ENCODE measurements around the gene C9orf152. TPM values are rescaled to one million over a fixed set of nuclear protein-coding genes. Genes with fewer than 3 reads are reported as not detected.

The C9orf152 gene
- total RNA-seq, 1 donor from 2014 or later = not detected

DNA sequence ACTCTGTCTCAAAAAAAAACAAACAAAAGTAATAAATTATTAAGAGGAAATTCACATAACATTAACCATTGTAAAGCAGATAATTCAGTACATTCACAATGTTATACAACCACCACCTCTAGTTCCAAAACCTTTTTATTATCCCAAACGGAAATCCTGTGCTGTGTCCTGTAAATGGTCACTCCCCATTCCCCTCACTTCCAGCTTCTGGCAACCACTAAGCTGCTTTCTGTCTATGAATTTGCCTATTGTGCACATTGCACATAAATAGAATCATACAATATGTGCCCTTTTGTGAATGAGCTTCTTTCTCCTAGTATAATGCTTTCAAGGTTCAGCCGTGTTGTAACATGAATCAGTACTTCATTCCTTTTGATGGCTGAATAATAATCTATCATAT is 20.8 kb downstream of the C9orf152 start:
- Mint-ChIP-seq H3K27ac (no peak overlapping the region), H3K4me1 (ENCODE audit: low read depth) (peaks cover 2% of the 10 kb centered on the region), H3K36me3 (ENCODE audit: insufficient read depth) (no peaks in the 10 kb centered on the region), H3K27me3 (no peaks in the 10 kb centered on the region), H3K9me3 (ENCODE audit: low read depth) (no peaks in the 10 kb centered on the region), H3K4me3 (ENCODE audit: low read depth) (no peak overlapping the region)
- DNase-seq (ENCODE audit: low spot score, unreplicated experiment) = no peak
- TF ChIP-seq, protein P1, sequence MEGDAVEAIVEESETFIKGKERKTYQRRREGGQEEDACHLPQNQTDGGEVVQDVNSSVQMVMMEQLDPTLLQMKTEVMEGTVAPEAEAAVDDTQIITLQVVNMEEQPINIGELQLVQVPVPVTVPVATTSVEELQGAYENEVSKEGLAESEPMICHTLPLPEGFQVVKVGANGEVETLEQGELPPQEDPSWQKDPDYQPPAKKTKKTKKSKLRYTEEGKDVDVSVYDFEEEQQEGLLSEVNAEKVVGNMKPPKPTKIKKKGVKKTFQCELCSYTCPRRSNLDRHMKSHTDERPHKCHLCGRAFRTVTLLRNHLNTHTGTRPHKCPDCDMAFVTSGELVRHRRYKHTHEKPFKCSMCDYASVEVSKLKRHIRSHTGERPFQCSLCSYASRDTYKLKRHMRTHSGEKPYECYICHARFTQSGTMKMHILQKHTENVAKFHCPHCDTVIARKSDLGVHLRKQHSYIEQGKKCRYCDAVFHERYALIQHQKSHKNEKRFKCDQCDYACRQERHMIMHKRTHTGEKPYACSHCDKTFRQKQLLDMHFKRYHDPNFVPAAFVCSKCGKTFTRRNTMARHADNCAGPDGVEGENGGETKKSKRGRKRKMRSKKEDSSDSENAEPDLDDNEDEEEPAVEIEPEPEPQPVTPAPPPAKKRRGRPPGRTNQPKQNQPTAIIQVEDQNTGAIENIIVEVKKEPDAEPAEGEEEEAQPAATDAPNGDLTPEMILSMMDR (IDR thresholded peaks at IDR 0.05; ENCODE audit: unreplicated experiment) = no peak

DNA sequence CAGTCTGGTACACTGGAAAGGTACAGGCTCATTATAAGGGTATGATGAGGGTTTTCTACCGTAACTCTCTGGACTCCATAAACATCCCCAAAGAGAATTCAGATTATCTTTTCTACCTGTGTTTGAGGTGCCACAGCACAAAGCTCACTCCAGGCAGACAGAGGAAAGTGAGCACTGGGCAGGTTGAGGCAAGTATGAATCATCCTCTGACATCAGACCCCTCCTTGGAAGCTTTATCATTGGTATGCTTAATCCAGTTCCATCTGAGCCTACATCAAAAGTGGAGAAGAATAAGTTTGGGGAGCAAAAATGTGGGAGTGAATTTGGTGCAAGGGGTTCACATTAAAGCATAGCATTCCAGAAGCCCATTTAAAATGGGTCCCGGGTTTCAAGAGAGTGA is 21.7 kb downstream of the C9orf152 start:
- TF ChIP-seq, protein P1 (IDR thresholded peaks at IDR 0.05; ENCODE audit: unreplicated experiment) = no peak
- Mint-ChIP-seq H3K27me3 (no peaks in the 10 kb centered on the region), H3K36me3 (ENCODE audit: insufficient read depth) (no peaks in the 10 kb centered on the region), H3K4me1 (ENCODE audit: low read depth) (peaks cover 2% of the 10 kb centered on the region), H3K9me3 (ENCODE audit: low read depth) (no peaks in the 10 kb centered on the region), H3K27ac (no peak overlapping the region), H3K4me3 (ENCODE audit: low read depth) (no peak overlapping the region)
- no peak for DNase-seq (ENCODE audit: low spot score, unreplicated experiment)

DNA sequence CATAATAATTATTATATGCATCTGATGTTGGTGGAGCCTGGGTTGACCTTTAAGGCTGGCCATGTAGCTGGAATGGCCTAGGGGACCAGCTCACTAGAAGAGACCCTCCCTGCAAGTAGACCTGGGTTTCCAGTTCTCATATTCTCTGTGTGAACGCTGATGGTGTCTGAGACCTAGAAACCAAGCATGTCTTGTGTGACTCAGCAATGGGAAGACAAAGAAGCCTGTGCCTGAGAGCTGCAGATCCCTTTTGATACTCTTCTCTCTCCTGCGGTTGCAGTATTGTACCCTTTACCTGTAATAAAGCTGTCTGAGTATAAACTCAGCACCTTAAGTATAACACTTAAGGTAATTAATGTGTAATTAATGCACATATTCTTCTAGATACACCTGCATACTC is 22.2 kb downstream of the C9orf152 start:
- no peak overlapping the region for H3K27ac Mint-ChIP-seq
- peaks cover 2% of the 10 kb centered on the region for H3K4me1 Mint-ChIP-seq (ENCODE audit: low read depth)

DNA sequence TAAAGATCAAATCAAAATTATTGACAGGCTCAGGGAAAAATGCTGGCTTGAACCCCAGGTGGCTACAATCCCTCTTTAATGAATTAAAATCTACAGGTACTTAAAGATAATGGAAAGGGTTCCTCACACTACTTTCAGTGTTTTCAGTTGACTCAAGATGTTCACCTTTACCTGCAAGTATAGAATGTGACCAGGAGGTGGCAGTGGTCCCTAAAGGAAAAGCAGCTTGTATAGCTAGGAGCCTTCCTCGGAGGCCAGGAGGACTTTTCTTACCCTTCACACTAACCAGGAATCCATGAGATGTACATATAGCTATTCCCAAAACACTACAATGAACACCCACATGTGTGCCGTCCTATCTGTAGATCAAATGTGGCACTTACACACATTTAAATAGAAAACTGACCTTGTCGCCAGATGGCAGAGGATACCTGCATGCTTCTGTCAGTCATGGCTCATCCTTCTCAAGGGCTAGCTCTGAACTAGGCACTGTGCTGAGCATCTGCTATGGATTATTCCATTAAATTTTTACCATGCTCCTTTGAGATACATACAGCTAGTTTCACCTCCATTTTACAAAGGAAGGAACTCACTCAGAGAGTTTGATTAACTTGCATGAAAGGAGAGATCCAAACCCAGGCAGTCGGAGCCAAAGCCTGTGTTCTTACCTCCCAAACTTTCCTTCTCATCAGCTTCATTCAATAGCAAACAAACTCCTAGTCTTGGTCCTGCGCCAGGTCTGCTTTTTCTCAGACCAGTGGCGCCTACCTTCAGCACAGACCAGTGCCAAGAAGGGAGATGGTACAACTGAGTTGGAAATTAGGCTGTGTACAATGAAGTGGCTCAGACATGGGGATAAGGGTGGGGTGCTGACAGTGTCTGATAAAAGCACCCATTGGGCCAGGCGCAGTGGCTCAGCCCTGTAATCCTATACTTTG is 24.5 kb downstream of the C9orf152 start:
- H3K36me3 Mint-ChIP-seq (ENCODE audit: insufficient read depth) = no peaks in the 10 kb centered on the region
- H3K27ac Mint-ChIP-seq = no peak overlapping the region
- H3K9me3 Mint-ChIP-seq (ENCODE audit: low read depth) = peaks cover 6% of the 10 kb centered on the region
- no peak overlapping the region for H3K4me3 Mint-ChIP-seq (ENCODE audit: low read depth)
- H3K27me3 Mint-ChIP-seq = no peaks in the 10 kb centered on the region
- TF ChIP-seq, protein P1 (IDR thresholded peaks at IDR 0.05; ENCODE audit: unreplicated experiment) = peak; percentile 84
- peak; percentile 54 for DNase-seq (ENCODE audit: low spot score, unreplicated experiment)
- no peaks in the 10 kb centered on the region for H3K4me1 Mint-ChIP-seq (ENCODE audit: low read depth)

More for the DNA sequence above, 22.2 kb downstream of the C9orf152 start:
- Mint-ChIP-seq H3K27me3 (no peaks in the 10 kb centered on the region), H3K36me3 (ENCODE audit: insufficient read depth) (no peaks in the 10 kb centered on the region), H3K9me3 (ENCODE audit: low read depth) (peaks cover 3% of the 10 kb centered on the region), H3K4me3 (ENCODE audit: low read depth) (no peak overlapping the region)
- no peak for DNase-seq (ENCODE audit: low spot score, unreplicated experiment)
- TF ChIP-seq, protein P1 (IDR thresholded peaks at IDR 0.05; ENCODE audit: unreplicated experiment) = no peak

DNA sequence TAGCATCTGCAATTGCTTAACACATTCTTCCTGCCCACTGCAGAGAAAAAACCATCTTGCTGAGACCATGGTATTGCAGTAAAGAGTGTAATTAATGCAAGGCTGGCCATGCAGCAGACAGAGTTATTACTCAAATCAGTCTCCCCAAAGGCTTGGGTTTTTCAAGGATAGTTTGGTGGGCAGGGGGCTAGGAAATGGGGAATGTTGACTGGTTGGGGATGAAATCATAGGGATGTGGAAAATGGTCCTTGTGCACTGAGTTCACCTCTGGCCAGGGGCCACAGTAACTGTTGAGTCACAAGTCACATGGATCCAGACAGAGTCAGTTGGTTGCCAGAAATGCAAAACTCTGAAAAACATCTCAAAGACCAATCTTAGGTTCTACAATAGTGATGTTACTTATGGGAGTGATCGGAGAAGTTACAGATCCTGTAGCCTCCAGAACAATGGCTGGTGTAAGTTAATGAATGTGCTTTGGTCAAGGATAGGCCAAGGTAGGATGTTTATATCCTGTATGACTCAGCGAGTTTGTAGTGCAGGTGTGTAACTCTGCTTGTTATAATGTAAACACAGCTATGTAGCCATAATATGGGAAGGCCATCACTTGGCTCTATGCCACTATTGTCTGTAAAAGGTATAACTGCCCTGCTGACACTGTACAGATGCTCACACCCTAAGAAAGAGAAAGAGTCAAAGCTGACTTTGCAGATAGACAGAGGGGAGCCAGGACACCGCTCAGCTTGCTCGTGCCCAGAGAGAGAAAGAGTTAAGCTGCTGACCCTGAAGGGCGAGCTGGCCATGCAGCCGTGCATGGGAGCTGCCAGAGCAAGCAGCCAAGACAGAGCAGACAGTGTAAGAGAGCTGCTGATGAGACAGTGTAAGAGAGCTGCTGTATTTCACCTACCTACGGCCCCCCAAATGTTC is 27.2 kb downstream of the C9orf152 start:
- H3K27ac Mint-ChIP-seq = no peak overlapping the region
- TF ChIP-seq, protein P1 (IDR thresholded peaks at IDR 0.05; ENCODE audit: unreplicated experiment) = no peak
- no peaks in the 10 kb centered on the region for H3K27me3 Mint-ChIP-seq
- H3K4me3 Mint-ChIP-seq (ENCODE audit: low read depth) = no peak overlapping the region
- no peak for DNase-seq (ENCODE audit: low spot score, unreplicated experiment)
- no peaks in the 10 kb centered on the region for H3K36me3 Mint-ChIP-seq (ENCODE audit: insufficient read depth)
- H3K9me3 Mint-ChIP-seq (ENCODE audit: low read depth) = peaks cover 6% of the 10 kb centered on the region
- no peaks in the 10 kb centered on the region for H3K4me1 Mint-ChIP-seq (ENCODE audit: low read depth)
